SH-SY5Y (cell line): ENCODE measurements around the gene FANCC.

Source experiments
- GATA2 ChIP-seq: IDR thresholded peaks from 2 replicates; pipeline ENCODE4 v1.6.1; 2011; ENCODE audit warnings: mild to moderate bottlenecking, low read depth, low read length
- GATA3 ChIP-seq: IDR thresholded peaks from 2 replicates; pipeline ENCODE4 v1.6.1; 2011; ENCODE audit warnings: low read depth, mild to moderate bottlenecking, low read length, moderate library complexity

DNA sequence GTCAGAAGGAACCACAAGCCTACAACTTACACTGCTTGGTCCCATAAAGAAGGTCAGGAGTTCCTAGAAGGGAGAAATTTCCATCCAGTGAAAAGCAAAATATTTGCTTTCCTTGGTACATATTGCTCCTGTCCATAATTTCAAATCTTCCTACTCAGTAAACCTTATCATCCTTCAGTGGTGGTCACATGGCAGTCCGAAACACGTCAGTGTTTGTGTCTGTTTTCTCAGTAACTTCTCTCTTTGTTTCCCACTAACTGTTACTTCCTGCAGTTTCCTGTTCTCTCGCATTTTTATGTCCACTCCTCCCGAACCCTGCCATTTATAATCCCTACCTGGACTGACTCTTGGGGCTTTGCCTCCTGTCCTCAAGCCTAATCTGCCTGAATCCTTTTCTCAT, 129.1 kb downstream of the FANCC start:
- no peak for TF ChIP-seq GATA2
- no peak for TF ChIP-seq GATA3
